ENCODE data around the gene BFSP2.

DNA sequence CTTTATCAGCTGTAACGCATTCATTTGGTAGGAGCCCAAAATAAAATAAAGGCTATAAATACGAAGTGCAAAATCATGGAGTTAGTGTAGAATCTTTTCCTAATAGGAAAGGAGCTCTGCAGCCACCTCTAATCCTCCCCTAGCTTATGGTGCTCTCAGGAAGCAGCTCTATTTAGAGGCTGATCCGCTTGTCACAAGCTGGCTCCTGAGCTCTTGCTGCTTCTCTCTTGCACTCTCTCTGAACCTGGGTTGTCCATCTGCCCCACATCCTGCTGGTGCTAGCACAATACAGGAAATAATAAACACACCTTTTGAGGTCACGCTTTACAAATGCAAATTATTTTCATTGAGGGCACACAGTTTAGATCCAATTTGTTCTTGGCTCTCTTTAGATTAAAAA lies 37.3 kb upstream of the BFSP2 start:
- TF ChIP-seq, protein P1, sequence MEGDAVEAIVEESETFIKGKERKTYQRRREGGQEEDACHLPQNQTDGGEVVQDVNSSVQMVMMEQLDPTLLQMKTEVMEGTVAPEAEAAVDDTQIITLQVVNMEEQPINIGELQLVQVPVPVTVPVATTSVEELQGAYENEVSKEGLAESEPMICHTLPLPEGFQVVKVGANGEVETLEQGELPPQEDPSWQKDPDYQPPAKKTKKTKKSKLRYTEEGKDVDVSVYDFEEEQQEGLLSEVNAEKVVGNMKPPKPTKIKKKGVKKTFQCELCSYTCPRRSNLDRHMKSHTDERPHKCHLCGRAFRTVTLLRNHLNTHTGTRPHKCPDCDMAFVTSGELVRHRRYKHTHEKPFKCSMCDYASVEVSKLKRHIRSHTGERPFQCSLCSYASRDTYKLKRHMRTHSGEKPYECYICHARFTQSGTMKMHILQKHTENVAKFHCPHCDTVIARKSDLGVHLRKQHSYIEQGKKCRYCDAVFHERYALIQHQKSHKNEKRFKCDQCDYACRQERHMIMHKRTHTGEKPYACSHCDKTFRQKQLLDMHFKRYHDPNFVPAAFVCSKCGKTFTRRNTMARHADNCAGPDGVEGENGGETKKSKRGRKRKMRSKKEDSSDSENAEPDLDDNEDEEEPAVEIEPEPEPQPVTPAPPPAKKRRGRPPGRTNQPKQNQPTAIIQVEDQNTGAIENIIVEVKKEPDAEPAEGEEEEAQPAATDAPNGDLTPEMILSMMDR (conservative IDR thresholded peaks at IDR 0.05; ENCODE audit: low read length): no peak
- no peak for TF ChIP-seq EZH2phosphoT487 (IDR thresholded peaks at IDR 0.05; ENCODE audit: borderline replicate concordance)
